HEK293 (cell line): ENCODE measurements around the gene GPN3.
A peak's percentile ranks its signal among the peaks of the same experiment; 100 is the strongest.

Experiments
- EGR2 ChIP-seq: fragments of 450-650 bp; formaldehyde crosslinking; IDR thresholded peaks from 2 replicates; pipeline ENCODE4 v1.5.1; 2016; ENCODE audit warnings: low read depth, missing biosample characterization, missing genetic modification characterization
- KLF10 ChIP-seq: fragments of 450-650 bp; IDR thresholded peaks from 2 replicates; pipeline ENCODE4 v1.5.1; 2018; ENCODE audit warnings: missing biosample characterization, mild to moderate bottlenecking, missing genetic modification characterization
- KLF8 ChIP-seq: fragments of 450-650 bp; formaldehyde crosslinking; IDR thresholded peaks from 2 replicates; pipeline ENCODE4 v1.5.1; 2016; ENCODE audit warnings: missing biosample characterization, missing genetic modification characterization
- OSR2 ChIP-seq: fragments of 450-650 bp; formaldehyde crosslinking; IDR thresholded peaks from 2 replicates; pipeline ENCODE4 v1.5.1; 2016; ENCODE audit warnings: missing biosample characterization, missing genetic modification characterization
- PATZ1 ChIP-seq: fragments of 450-650 bp; formaldehyde crosslinking; IDR thresholded peaks from 2 replicates; pipeline ENCODE4 v1.5.1; 2016; ENCODE audit warnings: missing biosample characterization, missing genetic modification characterization
- SCRT2 ChIP-seq: fragments of 450-650 bp; formaldehyde crosslinking; IDR thresholded peaks from 2 replicates; pipeline ENCODE4 v1.5.1; 2016; ENCODE audit warnings: missing biosample characterization, missing genetic modification characterization
- ZBTB20 ChIP-seq: fragments of 450-650 bp; formaldehyde crosslinking; IDR thresholded peaks from 2 replicates; pipeline ENCODE4 v1.5.1; 2016; ENCODE audit warnings: missing biosample characterization, missing genetic modification characterization
- ZEB2 ChIP-seq: fragments of 450-650 bp; formaldehyde crosslinking; IDR thresholded peaks from 2 replicates; pipeline ENCODE4 v1.5.1; 2016; ENCODE audit warnings: missing biosample characterization, missing genetic modification characterization
- ZFP37 ChIP-seq: fragments of 450-650 bp; formaldehyde crosslinking; IDR thresholded peaks from 2 replicates; pipeline ENCODE4 v1.5.1; 2016; ENCODE audit warnings: missing biosample characterization, missing genetic modification characterization
- ZFP41 ChIP-seq: fragments of 450-650 bp; formaldehyde crosslinking; IDR thresholded peaks from 2 replicates; pipeline ENCODE4 v1.5.1; 2016; ENCODE audit warnings: missing biosample characterization, missing genetic modification characterization, borderline replicate concordance
- ZIC2 ChIP-seq: fragments of 450-650 bp; formaldehyde crosslinking; IDR thresholded peaks from 2 replicates; pipeline ENCODE4 v1.5.1; 2016; ENCODE audit warnings: missing biosample characterization, missing genetic modification characterization
- ZNF121 ChIP-seq: fragments of 450-650 bp; formaldehyde crosslinking; IDR thresholded peaks from 2 replicates; pipeline ENCODE4 v1.5.1; 2016; ENCODE audit warnings: missing biosample characterization, missing genetic modification characterization
- ZNF140 ChIP-seq: fragments of 450-650 bp; formaldehyde crosslinking; IDR thresholded peaks from 2 replicates; pipeline ENCODE4 v1.5.1; 2016; ENCODE audit warnings: missing biosample characterization, missing genetic modification characterization
- ZNF157 ChIP-seq: fragments of 450-650 bp; formaldehyde crosslinking; IDR thresholded peaks from 2 replicates; pipeline ENCODE4 v1.5.1; 2016; ENCODE audit warnings: missing biosample characterization, missing genetic modification characterization
- ZNF211 ChIP-seq: fragments of 450-650 bp; formaldehyde crosslinking; IDR thresholded peaks from 2 replicates; pipeline ENCODE4 v1.5.1; 2016; ENCODE audit warnings: low read depth, missing biosample characterization, missing genetic modification characterization
- ZNF302 ChIP-seq: fragments of 450-650 bp; formaldehyde crosslinking; IDR thresholded peaks from 2 replicates; pipeline ENCODE4 v1.5.1; 2016; ENCODE audit warnings: missing biosample characterization, missing genetic modification characterization, low read depth
- ZNF335 ChIP-seq: fragments of 450-650 bp; formaldehyde crosslinking; conservative IDR thresholded peaks from 2 replicates; pipeline ENCODE4 v1.5.1; 2016; ENCODE audit warnings: missing biosample characterization, missing genetic modification characterization
- ZNF341 ChIP-seq: fragments of 450-650 bp; formaldehyde crosslinking; IDR thresholded peaks from 2 replicates; pipeline ENCODE4; 2016; ENCODE audit warnings: low read depth, missing biosample characterization, missing genetic modification characterization
- ZNF37A ChIP-seq: fragments of 450-650 bp; IDR thresholded peaks from 2 replicates; pipeline ENCODE4 v1.5.1; 2018; ENCODE audit warnings: missing biosample characterization, missing genetic modification characterization
- ZNF404 ChIP-seq: fragments of 450-650 bp; formaldehyde crosslinking; IDR thresholded peaks from 2 replicates; pipeline ENCODE4 v1.5.1; 2017; ENCODE audit warnings: missing biosample characterization, missing genetic modification characterization
- ZNF624 ChIP-seq: fragments of 450-650 bp; formaldehyde crosslinking; IDR thresholded peaks from 2 replicates; pipeline ENCODE4 v1.5.1; 2017; ENCODE audit warnings: missing biosample characterization, missing genetic modification characterization
- ZNF639 ChIP-seq: fragments of 450-650 bp; formaldehyde crosslinking; IDR thresholded peaks from 2 replicates; pipeline ENCODE4 v1.5.1; 2016; ENCODE audit warnings: missing biosample characterization, missing genetic modification characterization
- ZNF658 ChIP-seq: fragments of 450-650 bp; formaldehyde crosslinking; IDR thresholded peaks from 2 replicates; pipeline ENCODE4; 2016; ENCODE audit warnings: missing biosample characterization, missing genetic modification characterization
- ZNF776 ChIP-seq: fragments of 450-650 bp; formaldehyde crosslinking; IDR thresholded peaks from 2 replicates; pipeline ENCODE4 v1.5.0; 2017; ENCODE audit warnings: missing biosample characterization, missing genetic modification characterization, borderline replicate concordance
- ZSCAN4 ChIP-seq: fragments of 450-650 bp; formaldehyde crosslinking; IDR thresholded peaks from 2 replicates; pipeline ENCODE4 v1.5.1; 2017; ENCODE audit warnings: missing biosample characterization, missing genetic modification characterization
- TF ChIP-seq, protein P1 (sequence below): fragments of 450-650 bp; formaldehyde crosslinking; IDR thresholded peaks from 2 replicates; pipeline ENCODE4 v1.5.1; 2016; ENCODE audit warnings: missing biosample characterization, missing genetic modification characterization
- TF ChIP-seq, protein P2 (sequence below): fragments of 450-650 bp; formaldehyde crosslinking; IDR thresholded peaks from 2 replicates; pipeline ENCODE4 v1.5.1; 2017; ENCODE audit warnings: missing biosample characterization, mild to moderate bottlenecking, missing genetic modification characterization, moderate library complexity
- TF ChIP-seq, protein P3 (sequence below): fragments of 450-650 bp; formaldehyde crosslinking; IDR thresholded peaks from 2 replicates; pipeline ENCODE4 v1.5.1; 2016; ENCODE audit warnings: missing biosample characterization, missing genetic modification characterization
- TF ChIP-seq, protein P4 (sequence below): fragments of 450-650 bp; formaldehyde crosslinking; IDR thresholded peaks from 2 replicates; pipeline ENCODE4 v1.5.1; 2016; ENCODE audit warnings: missing biosample characterization, missing genetic modification characterization

The GPN3 gene

GRCh38 chr12:110468214-110469048 lies at the start of gene GPN3, which contains the start of gene FAM216A (continued):
- TF ChIP-seq, protein P1, sequence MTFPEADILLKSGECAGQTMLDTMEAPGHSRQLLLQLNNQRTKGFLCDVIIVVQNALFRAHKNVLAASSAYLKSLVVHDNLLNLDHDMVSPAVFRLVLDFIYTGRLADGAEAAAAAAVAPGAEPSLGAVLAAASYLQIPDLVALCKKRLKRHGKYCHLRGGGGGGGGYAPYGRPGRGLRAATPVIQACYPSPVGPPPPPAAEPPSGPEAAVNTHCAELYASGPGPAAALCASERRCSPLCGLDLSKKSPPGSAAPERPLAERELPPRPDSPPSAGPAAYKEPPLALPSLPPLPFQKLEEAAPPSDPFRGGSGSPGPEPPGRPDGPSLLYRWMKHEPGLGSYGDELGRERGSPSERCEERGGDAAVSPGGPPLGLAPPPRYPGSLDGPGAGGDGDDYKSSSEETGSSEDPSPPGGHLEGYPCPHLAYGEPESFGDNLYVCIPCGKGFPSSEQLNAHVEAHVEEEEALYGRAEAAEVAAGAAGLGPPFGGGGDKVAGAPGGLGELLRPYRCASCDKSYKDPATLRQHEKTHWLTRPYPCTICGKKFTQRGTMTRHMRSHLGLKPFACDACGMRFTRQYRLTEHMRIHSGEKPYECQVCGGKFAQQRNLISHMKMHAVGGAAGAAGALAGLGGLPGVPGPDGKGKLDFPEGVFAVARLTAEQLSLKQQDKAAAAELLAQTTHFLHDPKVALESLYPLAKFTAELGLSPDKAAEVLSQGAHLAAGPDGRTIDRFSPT, result no peak
- TF ChIP-seq EGR2 (peak; percentile 95), KLF10 (peak; percentile 99), ZNF140 (tag by site-specific recombination) (no peak), ZEB2 (peak; percentile 99), ZNF639 (tag by site-specific recombination) (peak; percentile 89), ZFP41 (no peak), ZNF211 (tag by site-specific recombination) (no peak), ZNF335 (tag by site-specific recombination) (no peak), ZNF341 (tag by site-specific recombination) (peak; percentile 99), ZNF776 (tag by site-specific recombination) (no peak), ZIC2 (tag by site-specific recombination) (peak; percentile 79; the same call in 1 of the 2 replicates), ZNF658 (tag by site-specific recombination) (no peak), ZNF624 (tag by site-specific recombination) (no peak), ZBTB20 (tag by site-specific recombination) (peak; percentile 97), ZNF302 (tag by site-specific recombination) (no peak), ZNF404 (no peak), ZNF37A (tag by site-specific recombination) (no peak), OSR2 (peak; percentile 12; the same call in 1 of the 2 replicates), PATZ1 (tag by site-specific recombination) (no peak; the same call in none of the 2 replicates), KLF8 (tag by site-specific recombination) (peak; percentile 77), ZNF121 (tag by site-specific recombination) (no peak), ZNF157 (tag by site-specific recombination) (no peak), SCRT2 (tag by site-specific recombination) (no peak), ZFP37 (tag by site-specific recombination) (no peak), ZSCAN4 (no peak)
- TF ChIP-seq, protein P2, sequence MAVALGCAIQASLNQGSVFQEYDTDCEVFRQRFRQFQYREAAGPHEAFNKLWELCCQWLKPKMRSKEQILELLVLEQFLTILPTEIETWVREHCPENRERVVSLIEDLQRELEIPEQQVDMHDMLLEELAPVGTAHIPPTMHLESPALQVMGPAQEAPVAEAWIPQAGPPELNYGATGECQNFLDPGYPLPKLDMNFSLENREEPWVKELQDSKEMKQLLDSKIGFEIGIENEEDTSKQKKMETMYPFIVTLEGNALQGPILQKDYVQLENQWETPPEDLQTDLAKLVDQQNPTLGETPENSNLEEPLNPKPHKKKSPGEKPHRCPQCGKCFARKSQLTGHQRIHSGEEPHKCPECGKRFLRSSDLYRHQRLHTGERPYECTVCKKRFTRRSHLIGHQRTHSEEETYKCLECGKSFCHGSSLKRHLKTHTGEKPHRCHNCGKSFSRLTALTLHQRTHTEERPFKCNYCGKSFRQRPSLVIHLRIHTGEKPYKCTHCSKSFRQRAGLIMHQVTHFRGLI (tag by site-specific recombination), result no peak
- TF ChIP-seq, protein P3, sequence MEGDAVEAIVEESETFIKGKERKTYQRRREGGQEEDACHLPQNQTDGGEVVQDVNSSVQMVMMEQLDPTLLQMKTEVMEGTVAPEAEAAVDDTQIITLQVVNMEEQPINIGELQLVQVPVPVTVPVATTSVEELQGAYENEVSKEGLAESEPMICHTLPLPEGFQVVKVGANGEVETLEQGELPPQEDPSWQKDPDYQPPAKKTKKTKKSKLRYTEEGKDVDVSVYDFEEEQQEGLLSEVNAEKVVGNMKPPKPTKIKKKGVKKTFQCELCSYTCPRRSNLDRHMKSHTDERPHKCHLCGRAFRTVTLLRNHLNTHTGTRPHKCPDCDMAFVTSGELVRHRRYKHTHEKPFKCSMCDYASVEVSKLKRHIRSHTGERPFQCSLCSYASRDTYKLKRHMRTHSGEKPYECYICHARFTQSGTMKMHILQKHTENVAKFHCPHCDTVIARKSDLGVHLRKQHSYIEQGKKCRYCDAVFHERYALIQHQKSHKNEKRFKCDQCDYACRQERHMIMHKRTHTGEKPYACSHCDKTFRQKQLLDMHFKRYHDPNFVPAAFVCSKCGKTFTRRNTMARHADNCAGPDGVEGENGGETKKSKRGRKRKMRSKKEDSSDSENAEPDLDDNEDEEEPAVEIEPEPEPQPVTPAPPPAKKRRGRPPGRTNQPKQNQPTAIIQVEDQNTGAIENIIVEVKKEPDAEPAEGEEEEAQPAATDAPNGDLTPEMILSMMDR (tag by site-specific recombination), result no peak
- TF ChIP-seq, protein P4, sequence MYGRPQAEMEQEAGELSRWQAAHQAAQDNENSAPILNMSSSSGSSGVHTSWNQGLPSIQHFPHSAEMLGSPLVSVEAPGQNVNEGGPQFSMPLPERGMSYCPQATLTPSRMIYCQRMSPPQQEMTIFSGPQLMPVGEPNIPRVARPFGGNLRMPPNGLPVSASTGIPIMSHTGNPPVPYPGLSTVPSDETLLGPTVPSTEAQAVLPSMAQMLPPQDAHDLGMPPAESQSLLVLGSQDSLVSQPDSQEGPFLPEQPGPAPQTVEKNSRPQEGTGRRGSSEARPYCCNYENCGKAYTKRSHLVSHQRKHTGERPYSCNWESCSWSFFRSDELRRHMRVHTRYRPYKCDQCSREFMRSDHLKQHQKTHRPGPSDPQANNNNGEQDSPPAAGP (tag by site-specific recombination), result peak; percentile 74
